Measurements from ENCODE around the gene TAF11L4.

DNA sequence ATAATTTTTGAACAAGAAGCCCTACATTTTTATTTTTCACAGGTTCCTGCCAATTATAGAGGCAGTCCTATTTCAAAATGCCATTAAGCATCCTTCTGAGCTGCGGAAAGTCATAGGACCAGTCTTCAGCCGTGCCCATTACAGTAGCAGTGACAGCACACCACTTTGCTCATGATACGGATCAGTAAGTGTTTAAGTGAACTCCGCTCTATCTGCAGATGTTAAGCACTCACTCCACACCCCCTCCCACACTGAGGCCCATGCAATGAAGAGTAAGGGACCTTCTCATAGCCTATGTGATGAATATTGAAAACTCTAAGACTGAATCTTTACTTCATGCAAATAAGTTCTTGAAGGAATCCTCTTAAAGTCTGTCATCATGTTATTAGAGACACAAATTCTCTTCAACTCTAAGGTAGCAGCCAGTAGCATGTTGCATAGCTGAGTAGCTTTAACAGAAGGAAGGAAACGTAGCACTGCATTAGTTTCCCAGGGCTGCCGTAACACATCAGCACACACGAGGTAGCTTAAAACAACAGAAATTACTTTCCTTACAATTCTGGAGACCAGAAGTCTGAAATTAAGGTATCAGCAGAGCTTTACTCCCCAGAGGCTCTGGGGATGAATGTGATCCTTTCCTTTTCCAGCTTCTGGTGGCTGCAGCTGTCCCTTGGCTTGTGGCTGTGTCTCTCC is 43.9 kb upstream of the TAF11L4 start:
- TF ChIP-seq, protein P1, sequence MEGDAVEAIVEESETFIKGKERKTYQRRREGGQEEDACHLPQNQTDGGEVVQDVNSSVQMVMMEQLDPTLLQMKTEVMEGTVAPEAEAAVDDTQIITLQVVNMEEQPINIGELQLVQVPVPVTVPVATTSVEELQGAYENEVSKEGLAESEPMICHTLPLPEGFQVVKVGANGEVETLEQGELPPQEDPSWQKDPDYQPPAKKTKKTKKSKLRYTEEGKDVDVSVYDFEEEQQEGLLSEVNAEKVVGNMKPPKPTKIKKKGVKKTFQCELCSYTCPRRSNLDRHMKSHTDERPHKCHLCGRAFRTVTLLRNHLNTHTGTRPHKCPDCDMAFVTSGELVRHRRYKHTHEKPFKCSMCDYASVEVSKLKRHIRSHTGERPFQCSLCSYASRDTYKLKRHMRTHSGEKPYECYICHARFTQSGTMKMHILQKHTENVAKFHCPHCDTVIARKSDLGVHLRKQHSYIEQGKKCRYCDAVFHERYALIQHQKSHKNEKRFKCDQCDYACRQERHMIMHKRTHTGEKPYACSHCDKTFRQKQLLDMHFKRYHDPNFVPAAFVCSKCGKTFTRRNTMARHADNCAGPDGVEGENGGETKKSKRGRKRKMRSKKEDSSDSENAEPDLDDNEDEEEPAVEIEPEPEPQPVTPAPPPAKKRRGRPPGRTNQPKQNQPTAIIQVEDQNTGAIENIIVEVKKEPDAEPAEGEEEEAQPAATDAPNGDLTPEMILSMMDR (IDR thresholded peaks at IDR 0.05): no peak
- TF ChIP-seq STAT6 (CRISPR knock-in tag; conservative IDR thresholded peaks at IDR 0.05; ENCODE audit: low read depth) (no peak), FOXK1 (CRISPR knock-in tag; IDR thresholded peaks at IDR 0.05) (no peak), USF2 (CRISPR knock-in tag; IDR thresholded peaks at IDR 0.05) (no peak)

Data from WTC11 (cell line).